ENCODE results near the gene TNFRSF13B. TPM values are rescaled to one million over a fixed set of nuclear protein-coding genes. Genes with fewer than 3 reads are reported as not detected.
"Not testable (repeated sequence)": the region's sequence is repeated elsewhere in the genome, so short reads cannot be mapped to it uniquely, and the experiment has no call there.

TNFRSF13B gene
- total RNA-seq, 1 experiment from 2014 or later: 0.21 TPM

DNA sequence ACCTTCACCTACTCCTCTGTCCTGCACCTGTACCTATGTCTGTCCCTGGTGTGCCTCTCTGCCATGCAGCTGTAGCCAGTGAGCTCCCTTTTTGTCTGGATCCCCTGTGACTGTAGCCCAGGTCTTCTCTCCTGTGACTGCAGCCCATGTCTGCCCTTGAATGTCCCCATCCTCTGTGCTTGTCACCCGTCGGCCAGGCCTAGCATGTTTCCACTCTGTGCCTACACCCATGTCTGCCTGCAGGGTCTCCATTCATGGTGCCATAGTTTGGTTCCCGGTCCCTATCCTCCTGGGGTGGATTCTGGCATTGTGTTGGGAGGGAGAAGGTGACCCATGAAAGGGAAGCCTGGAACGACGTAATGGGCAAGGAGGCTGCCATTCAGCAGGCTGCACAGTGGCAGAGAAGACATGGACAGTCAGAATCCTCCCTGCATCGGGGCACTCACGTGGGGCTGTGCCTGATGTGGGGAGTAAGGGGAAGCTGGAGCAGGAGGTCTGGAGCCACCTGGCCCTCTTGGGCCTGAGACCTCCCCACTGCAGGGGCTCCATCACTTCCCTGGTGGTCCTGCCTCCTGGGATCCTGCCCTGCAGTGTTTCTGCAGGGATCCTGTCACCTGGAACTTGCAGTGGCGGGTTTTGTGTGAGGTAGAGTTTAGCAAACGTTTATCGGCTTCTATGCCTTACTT is 74.6 kb downstream of the TNFRSF13B start:
- H3K4me3 ChIP-seq (ENCODE audit: insufficient read depth, low read depth, low read length); DNase-seq; H3K27me3 ChIP-seq (ENCODE audit: control insufficient read depth, insufficient read depth, low read length); H3K36me3 ChIP-seq (replicated peaks; ENCODE audit: control insufficient read depth, insufficient read depth, low read length): not testable (repeated sequence)

DNA sequence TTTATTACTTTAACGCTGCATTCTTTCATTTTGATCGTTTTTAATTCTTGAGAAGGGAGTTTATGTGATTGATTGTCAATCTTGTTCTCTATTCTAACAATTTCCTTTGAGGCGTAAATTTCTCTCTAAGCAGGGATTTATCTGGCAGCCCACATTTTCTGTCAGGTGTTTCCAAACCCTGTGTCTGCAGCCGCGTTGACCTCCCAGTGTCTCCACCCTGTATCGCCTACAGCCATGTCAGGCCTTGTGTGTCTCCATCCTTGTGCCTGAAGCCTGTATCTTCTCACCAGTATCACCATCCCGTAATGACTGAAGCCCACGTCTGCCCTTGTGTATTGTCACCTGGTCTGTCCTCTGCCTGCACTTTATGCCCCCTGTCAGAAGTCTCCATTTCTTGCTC is 75.7 kb downstream of the TNFRSF13B start:
- not testable (repeated sequence) for DNase-seq; H3K36me3 ChIP-seq (replicated peaks; ENCODE audit: control insufficient read depth, insufficient read depth, low read length)

DNA sequence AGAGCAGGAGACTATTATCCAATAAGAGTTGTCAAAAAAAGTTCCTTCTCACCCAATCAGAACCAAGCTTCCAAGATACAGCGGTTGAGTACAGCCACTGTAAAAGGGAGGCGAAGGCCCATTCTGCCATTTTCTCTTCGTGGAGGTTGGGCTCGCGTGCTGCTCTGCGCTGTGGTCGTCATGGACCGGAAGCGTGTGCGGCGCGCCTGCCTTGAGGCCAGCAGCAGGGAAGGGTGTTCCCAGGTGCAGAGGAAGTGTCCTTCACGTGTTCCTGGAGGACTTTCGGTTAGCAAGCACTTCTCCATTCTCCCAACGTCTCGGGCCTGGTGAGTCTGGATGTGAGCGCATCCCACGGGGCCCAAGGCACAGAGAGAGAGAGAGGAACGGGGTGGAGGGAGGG is 78.4 kb downstream of the TNFRSF13B start:
- DNase-seq; H3K4me3 ChIP-seq (ENCODE audit: insufficient read depth, low read depth, low read length); H3K27me3 ChIP-seq (ENCODE audit: control insufficient read depth, insufficient read depth, low read length); H3K36me3 ChIP-seq (replicated peaks; ENCODE audit: control insufficient read depth, insufficient read depth, low read length): not testable (repeated sequence)

More for the DNA sequence above, 75.7 kb downstream of the TNFRSF13B start:
- H3K4me3 ChIP-seq (ENCODE audit: insufficient read depth, low read depth, low read length); H3K27me3 ChIP-seq (ENCODE audit: control insufficient read depth, insufficient read depth, low read length): not testable (repeated sequence)

DNA sequence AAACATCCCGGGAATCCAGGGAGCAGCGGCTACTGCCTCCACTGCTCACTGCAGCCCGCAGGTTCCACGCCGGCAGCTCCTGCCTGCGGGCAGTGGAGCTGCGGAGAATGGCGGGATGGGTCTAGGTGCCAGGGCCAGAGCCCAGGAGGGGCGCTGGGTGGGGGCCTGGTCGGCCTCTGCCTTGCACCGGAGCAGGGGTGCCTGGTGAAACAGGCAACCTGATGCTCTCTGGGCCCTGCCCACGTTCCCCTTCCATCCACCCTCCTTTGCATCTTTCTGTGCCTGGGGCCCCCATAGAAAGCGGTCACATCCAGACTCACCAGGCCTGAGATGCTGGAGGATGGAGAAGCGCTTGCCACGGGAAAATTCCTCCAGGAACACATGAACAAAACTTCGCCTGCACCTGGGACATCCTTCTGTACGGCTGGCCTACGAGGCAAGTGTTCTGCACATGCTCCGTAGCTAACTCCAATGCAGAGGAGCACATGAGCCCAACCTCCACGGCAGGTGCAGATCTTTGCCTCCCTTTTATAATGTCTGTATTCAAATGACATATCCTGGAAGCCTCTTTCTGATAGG is 79.0 kb downstream of the TNFRSF13B start:
- not testable (repeated sequence) for DNase-seq; H3K27me3 ChIP-seq (ENCODE audit: control insufficient read depth, insufficient read depth, low read length); H3K36me3 ChIP-seq (replicated peaks; ENCODE audit: control insufficient read depth, insufficient read depth, low read length); H3K4me3 ChIP-seq (ENCODE audit: insufficient read depth, low read depth, low read length)

DNA sequence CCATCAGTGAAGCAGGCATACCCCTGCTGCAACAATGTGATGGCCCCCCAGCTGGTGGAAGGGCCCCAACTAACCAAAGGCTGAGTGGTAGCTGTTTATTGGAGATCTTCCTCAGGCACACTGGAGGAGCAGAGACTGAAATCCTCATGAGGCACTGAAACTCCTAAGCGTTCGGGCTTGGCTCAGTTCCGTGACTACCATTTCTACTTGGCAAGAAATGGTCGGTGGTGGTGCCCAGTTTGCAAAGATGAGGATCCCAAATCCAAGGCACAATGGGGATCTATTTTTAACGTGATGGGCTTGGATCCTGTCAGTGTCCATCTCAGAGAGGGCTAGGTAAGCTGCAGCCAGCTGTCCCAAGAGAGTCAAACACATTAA is 82.8 kb downstream of the TNFRSF13B start:
- no peak overlapping the region for H3K4me3 ChIP-seq (ENCODE audit: insufficient read depth, low read depth, low read length)
- H3K27me3 ChIP-seq (ENCODE audit: control insufficient read depth, insufficient read depth, low read length): no peaks in the 10 kb centered on the region
- no peak for DNase-seq
- no peaks in the 10 kb centered on the region for H3K36me3 ChIP-seq (replicated peaks; ENCODE audit: control insufficient read depth, insufficient read depth, low read length)

Other genes starting within 250 kb of the TNFRSF13B start
- 70.2 and 73.9 TPM in 2 replicates for gene MPRIP, start 70.3 kb upstream of the TNFRSF13B start, total RNA-seq (2014; rRNA removed; shearing (Covaris generic))
- gene PLD6, start 234.2 kb upstream of the TNFRSF13B start, total RNA-seq (2014; rRNA removed; shearing (Covaris generic)): 0.17 TPM in 1 of 2 replicates, not detected in the other